Kidney epithelial cell (primary cell): ENCODE measurements around the gene DENND2A. TPM values are rescaled to one million over a fixed set of nuclear protein-coding genes. Genes with fewer than 3 reads are reported as not detected.
A peak's percentile ranks its signal among the peaks of the same experiment; 100 is the strongest.

Source experiments
- DNase-seq: peaks from one replicate; pipeline ENCODE4 v3.0.0-alpha.2; 2010; ENCODE audit warnings: low read depth
- H3K27me3 ChIP-seq: 2 replicates; pipeline ENCODE4 v1.6.0; 2011; ENCODE audit warnings: low read length; ENCODE audit not compliant: control insufficient read depth, insufficient read depth
- H3K36me3 ChIP-seq: 2 replicates; pipeline ENCODE4 v1.5.1; 2011; ENCODE audit warnings: low read length; ENCODE audit not compliant: control insufficient read depth, insufficient read depth
- H3K4me3 ChIP-seq: 2 replicates; pipeline ENCODE4 v1.5.1; 2011; ENCODE audit warnings: low read depth, mild to moderate bottlenecking, control low read depth, low read length
- CTCF ChIP-seq: IDR thresholded peaks from 2 replicates; pipeline ENCODE4 v1.5.1; 2011; ENCODE audit warnings: mild to moderate bottlenecking, moderate library complexity, low read length, control low read depth, inconsistent platforms; ENCODE audit not compliant: insufficient read depth, poor library complexity, severe bottlenecking
- total RNA-seq: library from RNA; depleted of rRNA; stranded (reverse); fragments of >200 nt; gene quantifications from 2 replicates; pipeline ENCODE4 v1.2.3, GENCODE V29; 2015

DENND2A gene, protein sequence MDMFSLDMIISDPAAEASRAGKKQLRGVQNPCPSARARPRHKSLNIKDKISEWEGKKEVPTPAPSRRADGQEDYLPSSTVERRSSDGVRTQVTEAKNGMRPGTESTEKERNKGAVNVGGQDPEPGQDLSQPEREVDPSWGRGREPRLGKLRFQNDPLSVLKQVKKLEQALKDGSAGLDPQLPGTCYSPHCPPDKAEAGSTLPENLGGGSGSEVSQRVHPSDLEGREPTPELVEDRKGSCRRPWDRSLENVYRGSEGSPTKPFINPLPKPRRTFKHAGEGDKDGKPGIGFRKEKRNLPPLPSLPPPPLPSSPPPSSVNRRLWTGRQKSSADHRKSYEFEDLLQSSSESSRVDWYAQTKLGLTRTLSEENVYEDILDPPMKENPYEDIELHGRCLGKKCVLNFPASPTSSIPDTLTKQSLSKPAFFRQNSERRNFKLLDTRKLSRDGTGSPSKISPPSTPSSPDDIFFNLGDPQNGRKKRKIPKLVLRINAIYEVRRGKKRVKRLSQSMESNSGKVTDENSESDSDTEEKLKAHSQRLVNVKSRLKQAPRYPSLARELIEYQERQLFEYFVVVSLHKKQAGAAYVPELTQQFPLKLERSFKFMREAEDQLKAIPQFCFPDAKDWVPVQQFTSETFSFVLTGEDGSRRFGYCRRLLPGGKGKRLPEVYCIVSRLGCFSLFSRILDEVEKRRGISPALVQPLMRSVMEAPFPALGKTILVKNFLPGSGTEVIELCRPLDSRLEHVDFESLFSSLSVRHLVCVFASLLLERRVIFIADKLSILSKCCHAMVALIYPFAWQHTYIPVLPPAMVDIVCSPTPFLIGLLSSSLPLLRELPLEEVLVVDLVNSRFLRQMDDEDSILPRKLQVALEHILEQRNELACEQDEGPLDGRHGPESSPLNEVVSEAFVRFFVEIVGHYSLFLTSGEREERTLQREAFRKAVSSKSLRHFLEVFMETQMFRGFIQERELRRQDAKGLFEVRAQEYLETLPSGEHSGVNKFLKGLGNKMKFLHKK
- 11.2 and 14.8 TPM in 2 replicates for total RNA-seq

- TF ChIP-seq CTCF = no peak
- no peaks in the 10 kb centered on the region for H3K36me3 ChIP-seq
- peak within 1 kb of the TSS; percentile 84 for H3K4me3 ChIP-seq
- DNase-seq = no peak
- peaks cover 2% of the 10 kb centered on the region for H3K27me3 ChIP-seq
Observed at GRCh38 chr7:140640727-140641523, at the start of gene DENND2A. DENND2A (minus strand) TSS chr7:140640813; CDS start chr7:140602397, 38,416 bp downstream.

- Histone ChIP-seq H3K36me3 (peaks cover 1% of the 10 kb centered on the region), H3K27me3 (no peaks in the 10 kb centered on the region), H3K4me3 (no peak overlapping the region)
- DNase-seq = no peak
- TF ChIP-seq CTCF = no peak
Observed at GRCh38 chr7:140689199-140690152, 48.9 kb upstream of the DENND2A start.

GRCh38 chr7:140688341-140688740 is 47.7 kb upstream of the DENND2A start:
- no peak for DNase-seq
- no peak overlapping the region for H3K4me3 ChIP-seq
- H3K36me3 ChIP-seq = peaks cover 1% of the 10 kb centered on the region
- TF ChIP-seq CTCF = no peak
- H3K27me3 ChIP-seq = no peaks in the 10 kb centered on the region

- no peak for DNase-seq
- Histone ChIP-seq H3K27me3 (no peaks in the 10 kb centered on the region), H3K4me3 (no peak overlapping the region), H3K36me3 (peaks cover 1% of the 10 kb centered on the region)
- no peak for TF ChIP-seq CTCF
Observed at GRCh38 chr7:140686921-140687320, 46.3 kb upstream of the DENND2A start.
